Measurements from ENCODE around the gene MRTFA.
"Not testable (repeated sequence)": the region's sequence is repeated elsewhere in the genome, so short reads cannot be mapped to it uniquely, and the experiment has no call there.

MRTFA gene

DNA sequence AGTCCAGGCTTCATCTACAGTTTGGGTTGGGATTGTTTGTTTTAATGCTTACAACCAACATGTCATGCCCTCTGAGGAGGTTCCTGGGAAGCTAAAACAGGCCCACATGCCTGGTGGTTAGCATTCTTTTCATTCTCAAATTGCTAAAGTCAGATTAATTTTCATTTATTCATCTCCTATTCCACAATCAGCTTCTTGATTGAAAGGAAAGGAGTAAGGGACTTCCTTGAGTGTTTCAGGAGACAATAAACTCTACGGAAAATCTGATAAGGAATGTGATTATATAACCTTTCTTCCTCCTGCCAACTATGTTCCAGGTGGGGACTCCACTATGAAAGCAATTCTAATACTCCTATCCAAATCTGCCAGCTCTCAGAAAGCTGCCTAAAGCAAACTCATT is 30.8 kb downstream of the MRTFA start:
- TF ChIP-seq, protein P1, sequence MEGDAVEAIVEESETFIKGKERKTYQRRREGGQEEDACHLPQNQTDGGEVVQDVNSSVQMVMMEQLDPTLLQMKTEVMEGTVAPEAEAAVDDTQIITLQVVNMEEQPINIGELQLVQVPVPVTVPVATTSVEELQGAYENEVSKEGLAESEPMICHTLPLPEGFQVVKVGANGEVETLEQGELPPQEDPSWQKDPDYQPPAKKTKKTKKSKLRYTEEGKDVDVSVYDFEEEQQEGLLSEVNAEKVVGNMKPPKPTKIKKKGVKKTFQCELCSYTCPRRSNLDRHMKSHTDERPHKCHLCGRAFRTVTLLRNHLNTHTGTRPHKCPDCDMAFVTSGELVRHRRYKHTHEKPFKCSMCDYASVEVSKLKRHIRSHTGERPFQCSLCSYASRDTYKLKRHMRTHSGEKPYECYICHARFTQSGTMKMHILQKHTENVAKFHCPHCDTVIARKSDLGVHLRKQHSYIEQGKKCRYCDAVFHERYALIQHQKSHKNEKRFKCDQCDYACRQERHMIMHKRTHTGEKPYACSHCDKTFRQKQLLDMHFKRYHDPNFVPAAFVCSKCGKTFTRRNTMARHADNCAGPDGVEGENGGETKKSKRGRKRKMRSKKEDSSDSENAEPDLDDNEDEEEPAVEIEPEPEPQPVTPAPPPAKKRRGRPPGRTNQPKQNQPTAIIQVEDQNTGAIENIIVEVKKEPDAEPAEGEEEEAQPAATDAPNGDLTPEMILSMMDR (IDR thresholded peaks at IDR 0.05; ENCODE audit: extremely low read depth, missing control alignments), result no peak
- DNase-seq (ENCODE audit: low spot score), result no peak

DNA sequence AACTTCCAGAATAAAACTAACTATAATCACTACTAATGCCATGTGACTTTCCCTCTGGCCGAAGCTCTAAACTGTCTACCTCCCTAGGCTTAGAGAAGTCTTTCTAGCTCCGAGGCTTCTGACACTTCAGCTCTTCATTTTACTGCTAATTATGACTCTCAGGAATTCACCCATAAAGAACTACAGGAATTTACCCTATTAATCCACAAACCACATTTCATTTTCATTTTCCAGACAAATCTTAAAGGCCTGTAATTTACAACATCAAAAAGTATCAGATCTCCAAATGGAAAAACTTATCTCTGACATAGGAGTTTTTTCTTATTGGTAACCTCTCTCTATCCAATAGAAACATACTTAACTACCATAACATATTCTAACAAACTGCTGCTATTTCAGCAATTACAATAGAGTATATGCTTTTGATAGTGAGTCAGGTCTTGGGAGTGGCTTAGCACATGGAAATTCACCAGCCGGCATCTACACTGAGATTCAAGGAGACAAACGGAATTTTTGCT is 33.4 kb downstream of the MRTFA start:
- no peak for DNase-seq (ENCODE audit: low spot score)
- TF ChIP-seq, protein P1 (IDR thresholded peaks at IDR 0.05; ENCODE audit: extremely low read depth, missing control alignments), result no peak

DNA sequence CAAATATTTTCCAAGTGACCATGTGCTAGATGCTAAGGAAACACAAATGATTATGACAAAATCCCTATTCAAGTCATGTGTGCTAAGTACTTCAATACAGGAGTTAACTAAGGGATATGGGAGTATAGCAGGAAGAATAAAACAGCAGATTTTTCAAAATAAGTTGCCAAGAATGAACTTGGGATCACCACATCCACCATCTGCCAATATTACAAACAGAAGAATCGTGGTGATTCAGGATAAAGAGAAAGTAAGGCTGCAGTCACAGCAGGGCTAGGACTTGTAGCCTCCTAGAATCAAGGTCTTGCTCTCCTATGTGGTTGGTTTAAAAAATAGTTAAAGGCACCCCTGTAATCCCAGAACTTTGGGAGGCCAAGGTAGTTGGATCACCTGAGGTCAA is 34.3 kb downstream of the MRTFA start:
- DNase-seq (ENCODE audit: low spot score), result no peak
- TF ChIP-seq, protein P1 (IDR thresholded peaks at IDR 0.05; ENCODE audit: extremely low read depth, missing control alignments), result no peak

DNA sequence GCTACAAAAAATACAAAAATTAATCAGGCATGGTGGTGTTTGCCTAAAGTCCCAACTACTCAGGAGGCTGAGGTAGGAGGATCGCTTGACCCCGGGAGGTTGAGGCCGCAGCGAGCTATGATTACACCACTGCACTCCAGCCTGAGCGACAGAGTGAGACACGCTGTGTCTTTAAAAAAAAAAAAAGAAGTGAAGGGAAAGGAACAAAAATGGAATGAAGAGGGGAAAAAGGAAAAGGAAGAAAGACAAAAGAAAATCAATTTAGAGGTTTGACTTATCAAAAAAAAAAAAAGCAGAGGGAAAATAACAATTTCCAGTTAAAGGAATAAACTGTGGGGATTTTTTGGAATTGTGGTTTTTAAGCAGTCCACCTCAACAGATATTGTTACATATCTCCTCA is 36.8 kb downstream of the MRTFA start:
- TF ChIP-seq, protein P1 (IDR thresholded peaks at IDR 0.05; ENCODE audit: extremely low read depth, missing control alignments), result no peak
- no peak for DNase-seq (ENCODE audit: low spot score)

DNA sequence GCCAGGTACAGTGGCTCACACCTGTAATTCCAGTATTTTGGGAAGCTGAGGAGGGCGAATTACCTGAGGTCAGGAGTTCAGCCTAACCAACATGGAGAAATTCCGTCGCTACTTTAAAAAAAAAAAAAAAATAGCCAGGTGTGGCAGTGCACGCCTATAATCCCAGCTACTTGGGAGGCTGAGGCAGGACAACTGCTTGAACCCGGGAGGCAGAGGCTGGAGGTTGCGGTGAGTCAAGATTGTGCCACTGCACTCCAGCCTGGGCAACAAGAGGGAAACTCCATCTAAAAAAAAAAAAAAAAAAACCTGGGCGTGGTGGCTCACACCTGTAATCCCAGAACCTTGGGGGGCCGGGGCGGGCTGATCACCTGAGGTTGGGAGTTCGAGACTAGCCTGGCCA is 37.8 kb downstream of the MRTFA start:
- not testable (repeated sequence) for DNase-seq (ENCODE audit: low spot score)

DNA sequence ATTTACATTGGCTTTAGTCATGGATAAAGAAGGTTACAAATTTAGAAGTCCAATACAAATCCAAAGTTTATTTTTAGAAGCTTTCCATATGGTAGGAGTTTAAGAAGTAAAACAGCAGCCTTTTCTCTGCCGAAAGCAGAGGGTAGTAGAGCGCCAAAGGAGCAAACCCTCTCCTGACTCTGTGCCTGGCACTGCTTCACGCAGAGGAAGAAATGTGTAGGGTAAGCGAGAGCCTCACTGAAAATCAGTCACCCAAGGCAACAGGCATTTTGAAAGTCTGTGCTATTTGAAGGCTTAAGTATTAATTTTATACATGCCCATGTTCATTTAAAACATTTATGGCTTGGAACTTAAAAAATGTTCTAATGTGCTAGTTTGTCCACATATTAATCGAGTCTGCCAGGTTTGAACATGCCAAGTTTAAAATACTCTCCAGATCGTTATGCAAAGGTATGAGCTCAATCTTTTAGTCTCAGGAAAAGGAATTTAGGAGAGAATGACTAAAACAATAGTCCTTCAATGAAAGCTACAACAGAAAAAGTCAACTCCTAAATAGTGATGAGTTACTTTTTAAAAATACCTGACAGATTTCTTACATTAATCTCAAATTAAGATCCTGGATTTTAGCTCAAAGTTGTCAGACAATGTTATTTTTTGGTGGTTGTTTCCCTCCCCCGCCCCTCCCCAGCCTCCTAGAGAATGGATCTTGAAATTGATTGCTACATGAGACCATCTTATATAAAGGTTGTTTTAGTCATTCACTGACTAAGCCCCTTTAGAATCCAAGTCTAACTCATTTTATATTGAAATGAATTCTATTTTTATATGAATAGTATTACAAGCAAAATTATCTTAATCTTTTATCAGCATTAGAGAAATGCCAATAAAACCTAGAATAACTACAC is 38.7 kb downstream of the MRTFA start:
- DNase-seq (ENCODE audit: low spot score), result no peak
- TF ChIP-seq, protein P1 (IDR thresholded peaks at IDR 0.05; ENCODE audit: extremely low read depth, missing control alignments), result no peak

DNA sequence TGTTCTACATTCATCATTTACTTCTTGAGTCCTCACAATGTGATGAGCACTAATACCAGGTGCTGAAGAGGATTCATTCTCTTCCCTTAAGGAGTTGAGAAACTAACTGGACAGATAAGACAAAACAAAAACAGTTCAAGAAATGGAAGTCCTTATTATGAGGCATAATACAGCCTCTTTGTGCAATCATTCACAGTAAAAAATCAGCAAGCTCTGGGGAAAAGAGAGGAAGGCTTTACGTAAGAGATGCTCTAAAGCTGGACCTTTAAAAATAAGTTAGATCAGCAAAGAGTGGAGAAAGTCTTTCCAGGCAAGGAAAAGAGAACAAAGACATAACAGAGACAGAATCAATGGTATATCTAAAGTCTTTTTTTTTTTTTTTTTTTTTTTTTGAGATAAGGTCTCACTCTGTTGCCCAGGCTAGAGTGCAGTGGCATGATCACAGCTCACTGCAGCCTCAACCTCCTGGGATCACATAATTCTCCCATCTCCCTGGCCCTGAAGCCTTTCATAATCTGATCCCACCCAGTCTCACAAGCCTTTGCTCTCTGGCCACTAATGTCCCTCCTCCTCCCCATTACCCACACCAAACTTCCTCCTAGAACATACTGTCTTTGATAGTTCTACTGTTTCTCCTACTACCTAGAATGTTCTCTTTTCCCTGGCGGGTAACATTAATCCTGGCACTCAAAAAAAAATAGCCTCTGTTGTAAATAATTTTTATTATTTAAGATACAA is 40.9 kb downstream of the MRTFA start:
- DNase-seq (ENCODE audit: low spot score), result no peak
- TF ChIP-seq, protein P1 (IDR thresholded peaks at IDR 0.05; ENCODE audit: extremely low read depth, missing control alignments), result no peak

Data from GM20000 (cell line).